CD4-positive, alpha-beta T cell treated with Interleukin-17A for 1 hour (primary cell): ENCODE data around the gene MACROD2.
"Not testable (repeated sequence)": the region's sequence is repeated elsewhere in the genome, so short reads cannot be mapped to it uniquely, and the experiment has no call there.

Source experiments
- DNase-seq: peaks from one replicate; pipeline ENCODE4 v3.0.0-alpha.2; 2020

The MACROD2 gene

GRCh38 chr20:15976047-15976736 lies 1980.9 kb downstream of the MACROD2 start:
- no peak for DNase-seq

GRCh38 chr20:15977026-15977425 lies 1981.7 kb downstream of the MACROD2 start:
- DNase-seq, result no peak

GRCh38 chr20:15977758-15978157 lies 1982.4 kb downstream of the MACROD2 start:
- no peak for DNase-seq

- DNase-seq, result not testable (repeated sequence)
These were observed 1990.4 kb downstream of the MACROD2 start for GRCh38 chr20:15985494-15986368.

- no peak for DNase-seq
These were observed 1991.4 kb downstream of the MACROD2 start for GRCh38 chr20:15986690-15987089.

GRCh38 chr20:15991279-15991678 lies 1996.0 kb downstream of the MACROD2 start:
- DNase-seq, result no peak

GRCh38 chr20:15992564-15992963 lies 1997.2 kb downstream of the MACROD2 start:
- DNase-seq, result no peak

- no peak for DNase-seq
These were observed 2004.8 kb downstream of the MACROD2 start for GRCh38 chr20:16000112-16000511.

GRCh38 chr20:16001286-16001685 lies 2006.0 kb downstream of the MACROD2 start:
- DNase-seq, result no peak

- DNase-seq, result no peak
These were observed 2008.0 kb downstream of the MACROD2 start for GRCh38 chr20:16003310-16003709.

GRCh38 chr20:16004108-16004854 lies 2009.0 kb downstream of the MACROD2 start:
- no peak for DNase-seq

GRCh38 chr20:16005021-16005914 lies 2010.0 kb downstream of the MACROD2 start:
- DNase-seq, result no peak

GRCh38 chr20:16005915-16006493 lies 2010.7 kb downstream of the MACROD2 start:
- DNase-seq, result no peak

- no peak for DNase-seq
These were observed 2011.8 kb downstream of the MACROD2 start for GRCh38 chr20:16007164-16007563.

- DNase-seq, result no peak
These were observed 2012.6 kb downstream of the MACROD2 start for GRCh38 chr20:16007962-16008361.

GRCh38 chr20:16011056-16011455 lies 2015.7 kb downstream of the MACROD2 start:
- no peak for DNase-seq

GRCh38 chr20:16011519-16011918 lies 2016.2 kb downstream of the MACROD2 start:
- no peak for DNase-seq

- not testable (repeated sequence) for DNase-seq
These were observed 2017.6 kb downstream of the MACROD2 start for GRCh38 chr20:16012934-16013333.

- DNase-seq, result no peak
These were observed 2018.3 kb downstream of the MACROD2 start for GRCh38 chr20:16013631-16014030.

GRCh38 chr20:16014436-16014835 lies 2019.1 kb downstream of the MACROD2 start:
- DNase-seq, result no peak

GRCh38 chr20:16017656-16018055 lies 2022.3 kb downstream of the MACROD2 start:
- DNase-seq, result no peak

GRCh38 chr20:16018881-16019280 lies 2023.6 kb downstream of the MACROD2 start:
- no peak for DNase-seq
